Brain microvascular endothelial cell (primary cell): ENCODE data around the gene TMEM81.

Source experiments
- DNase-seq: peaks from one replicate; pipeline ENCODE4 v3.0.0-alpha.2; 2020
- H3K27ac ChIP-seq: fragments of 250-450 bp; sonication (Bioruptor Pico); 2 replicates; pipeline ENCODE4 v1.5.1; 2020; ENCODE audit warnings: mild to moderate bottlenecking, moderate library complexity
- H3K27me3 ChIP-seq: fragments of 250-450 bp; sonication (Bioruptor Pico); replicated peaks from 2 replicates; pipeline ENCODE4 v1.5.1; 2020; ENCODE audit warnings: mild to moderate bottlenecking
- H3K36me3 ChIP-seq: fragments of 250-450 bp; sonication (Bioruptor Pico); replicated peaks from 2 replicates; pipeline ENCODE4 v1.5.1; 2020; ENCODE audit warnings: mild to moderate bottlenecking
- H3K4me3 ChIP-seq: 2 replicates; pipeline ENCODE4 v1.5.1; 2011; ENCODE audit warnings: low read depth, mild to moderate bottlenecking, control low read depth, low read length, moderate library complexity
- in situ Hi-C: cut with HindIII; loops from 2 replicates; pipeline ENCODE4 v1.10.0; 2017; ENCODE audit warnings: low sequenced_read_pairs, low pct_ligation_motif_present
- TF ChIP-seq, protein P1 (sequence below): IDR thresholded peaks from 2 replicates; pipeline ENCODE4 v1.5.1; 2011; ENCODE audit warnings: low read depth, mild to moderate bottlenecking, moderate library complexity, low read length, control low read depth, inconsistent platforms; ENCODE audit errors: missing control alignments

Gene TMEM81

DNA sequence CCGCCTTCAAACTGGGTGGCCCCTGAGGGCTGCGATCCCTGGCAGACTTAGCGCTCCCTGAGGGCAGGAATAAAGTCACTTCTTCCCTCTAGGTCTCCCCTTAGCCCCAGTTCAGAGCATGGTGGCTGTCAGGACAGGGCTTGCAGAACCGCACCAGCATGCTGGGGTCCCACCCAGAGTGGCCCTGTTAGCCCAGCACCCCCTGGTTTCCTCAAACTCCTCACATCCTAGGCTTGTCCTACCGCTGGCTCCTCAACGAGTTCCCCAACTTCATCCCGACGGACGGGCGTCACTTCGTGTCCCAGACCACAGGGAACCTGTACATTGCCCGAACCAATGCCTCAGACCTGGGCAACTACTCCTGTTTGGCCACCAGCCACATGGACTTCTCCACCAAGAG lies 25.4 kb downstream of the TMEM81 start:
- H3K27ac ChIP-seq = no peak overlapping the region

DNA sequence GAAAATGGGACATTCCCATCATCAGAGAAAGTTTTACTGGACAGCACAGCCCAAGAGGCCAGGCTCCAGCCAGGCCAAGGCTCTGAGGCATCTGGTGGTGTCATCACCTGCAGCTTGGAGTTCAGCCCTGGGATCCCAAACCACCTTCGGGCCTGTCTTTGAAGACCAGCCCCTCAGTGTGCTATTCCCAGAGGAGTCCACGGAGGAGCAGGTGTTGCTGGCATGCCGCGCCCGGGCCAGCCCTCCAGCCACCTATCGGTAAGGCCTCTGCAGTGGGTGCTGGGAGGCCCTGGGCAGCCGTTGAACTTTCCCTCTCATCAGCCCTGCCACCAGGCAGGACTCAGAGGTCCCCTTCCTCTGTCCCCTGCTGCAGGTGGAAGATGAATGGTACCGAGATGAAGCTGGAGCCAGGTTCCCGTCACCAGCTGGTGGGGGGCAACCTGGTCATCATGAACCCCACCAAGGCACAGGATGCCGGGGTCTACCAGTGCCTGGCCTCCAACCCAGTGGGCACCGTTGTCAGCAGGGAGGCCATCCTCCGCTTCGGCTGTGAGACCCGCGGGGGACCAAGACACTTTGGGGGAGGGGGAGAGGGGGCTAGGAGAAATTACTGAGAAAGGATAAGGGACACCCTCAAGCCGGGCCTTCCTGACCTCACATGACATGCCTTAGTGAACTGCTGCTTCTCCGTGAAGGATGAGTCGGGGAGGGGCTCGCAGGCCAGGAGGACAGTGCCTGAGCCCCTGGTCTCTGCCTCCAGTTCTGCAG lies 26.3 kb downstream of the TMEM81 start:
- no peak overlapping the region for H3K4me3 ChIP-seq
- no peaks in the 10 kb centered on the region for H3K36me3 ChIP-seq
- H3K27ac ChIP-seq = no peak overlapping the region
- DNase-seq = no peak
- H3K27me3 ChIP-seq = no peaks in the 10 kb centered on the region
- TF ChIP-seq, protein P1, sequence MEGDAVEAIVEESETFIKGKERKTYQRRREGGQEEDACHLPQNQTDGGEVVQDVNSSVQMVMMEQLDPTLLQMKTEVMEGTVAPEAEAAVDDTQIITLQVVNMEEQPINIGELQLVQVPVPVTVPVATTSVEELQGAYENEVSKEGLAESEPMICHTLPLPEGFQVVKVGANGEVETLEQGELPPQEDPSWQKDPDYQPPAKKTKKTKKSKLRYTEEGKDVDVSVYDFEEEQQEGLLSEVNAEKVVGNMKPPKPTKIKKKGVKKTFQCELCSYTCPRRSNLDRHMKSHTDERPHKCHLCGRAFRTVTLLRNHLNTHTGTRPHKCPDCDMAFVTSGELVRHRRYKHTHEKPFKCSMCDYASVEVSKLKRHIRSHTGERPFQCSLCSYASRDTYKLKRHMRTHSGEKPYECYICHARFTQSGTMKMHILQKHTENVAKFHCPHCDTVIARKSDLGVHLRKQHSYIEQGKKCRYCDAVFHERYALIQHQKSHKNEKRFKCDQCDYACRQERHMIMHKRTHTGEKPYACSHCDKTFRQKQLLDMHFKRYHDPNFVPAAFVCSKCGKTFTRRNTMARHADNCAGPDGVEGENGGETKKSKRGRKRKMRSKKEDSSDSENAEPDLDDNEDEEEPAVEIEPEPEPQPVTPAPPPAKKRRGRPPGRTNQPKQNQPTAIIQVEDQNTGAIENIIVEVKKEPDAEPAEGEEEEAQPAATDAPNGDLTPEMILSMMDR = no peak
- in situ Hi-C loops = no loop called here

More for the DNA sequence above, 25.4 kb downstream of the TMEM81 start:
- Histone ChIP-seq H3K4me3 (no peak overlapping the region), H3K27me3 (no peaks in the 10 kb centered on the region), H3K36me3 (no peaks in the 10 kb centered on the region)
- DNase-seq = no peak
- in situ Hi-C loops = no loop called here
- TF ChIP-seq, protein P1 = no peak

DNA sequence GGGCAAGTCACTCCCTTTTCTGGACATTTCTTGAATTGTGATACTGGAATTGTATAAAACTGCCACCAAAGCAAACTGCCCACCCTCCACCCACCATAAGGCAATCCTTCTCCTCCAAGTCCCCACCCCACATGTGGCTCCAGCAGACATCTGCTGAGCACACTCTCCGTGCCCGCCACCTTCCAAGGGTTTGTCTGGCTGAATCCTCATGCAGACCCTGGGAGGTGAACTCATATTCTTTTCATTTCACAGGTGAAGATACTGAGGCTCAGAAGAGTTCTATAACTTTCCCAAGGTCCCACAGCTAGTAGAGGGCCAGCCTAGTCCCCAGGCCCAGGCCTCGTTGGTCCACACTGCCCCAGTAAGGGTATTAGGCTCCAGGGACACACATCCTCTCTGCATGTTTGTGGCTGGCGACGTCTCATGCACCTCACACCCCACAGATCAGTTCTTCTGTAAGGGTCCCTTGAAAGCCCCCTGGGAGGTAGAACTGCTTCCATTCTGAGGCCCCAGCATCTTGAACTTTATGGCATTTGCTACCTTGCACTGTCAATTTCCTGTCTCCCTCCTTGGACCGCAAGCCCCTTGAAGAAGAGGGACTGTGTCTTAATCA lies 27.2 kb downstream of the TMEM81 start:
- DNase-seq = no peak
- in situ Hi-C loops = no loop called here
- no peaks in the 10 kb centered on the region for H3K27me3 ChIP-seq
- no peak overlapping the region for H3K27ac ChIP-seq
- H3K36me3 ChIP-seq = no peaks in the 10 kb centered on the region
- TF ChIP-seq, protein P1 = no peak
- no peak overlapping the region for H3K4me3 ChIP-seq

DNA sequence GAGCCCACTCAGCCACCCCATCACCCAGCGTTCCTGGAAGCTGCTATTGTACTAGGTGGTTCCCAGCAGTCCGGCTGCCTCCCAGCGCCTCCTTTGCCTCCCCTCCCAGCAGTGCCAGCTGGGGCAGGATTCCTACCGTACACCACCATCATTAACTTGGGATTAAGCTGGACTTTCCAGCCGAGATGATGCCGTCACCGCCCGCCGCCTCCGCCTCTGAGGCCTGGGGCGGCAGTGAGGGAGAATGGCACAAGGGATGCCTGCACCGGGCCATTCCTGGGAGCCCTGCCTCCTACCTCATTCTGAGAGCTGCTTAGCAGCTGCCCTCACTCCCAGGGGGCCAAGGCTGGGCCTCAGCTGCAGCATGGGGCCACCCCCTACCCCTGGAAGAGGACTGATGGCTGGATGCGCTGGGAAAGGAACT lies 28.1 kb downstream of the TMEM81 start:
- no peaks in the 10 kb centered on the region for H3K27me3 ChIP-seq
- in situ Hi-C loops = no loop called here
- no peak overlapping the region for H3K4me3 ChIP-seq
- TF ChIP-seq, protein P1 = no peak
- DNase-seq = no peak
- no peak overlapping the region for H3K27ac ChIP-seq
- no peaks in the 10 kb centered on the region for H3K36me3 ChIP-seq

DNA sequence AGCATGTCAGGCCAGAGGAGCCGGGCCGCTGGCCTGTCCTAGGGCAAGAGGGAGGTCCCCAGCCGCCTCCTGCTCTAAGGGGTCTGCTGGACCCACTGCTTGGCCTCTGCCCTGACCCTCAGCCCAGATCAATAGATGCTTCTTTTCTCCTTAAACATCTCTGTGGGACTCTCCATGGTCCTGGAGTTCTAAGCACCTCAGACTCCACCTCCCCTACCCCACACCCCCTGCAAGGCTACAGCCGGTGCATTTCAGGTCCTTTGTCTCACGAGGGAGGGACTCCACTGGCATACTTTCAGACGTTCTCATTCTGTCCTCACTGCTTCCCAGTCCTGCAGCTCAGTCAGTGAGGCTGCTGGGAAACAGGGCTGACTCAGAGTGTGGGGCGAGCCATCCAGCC lies 30.2 kb downstream of the TMEM81 start:
- in situ Hi-C loops = no loop called here
- Histone ChIP-seq H3K27me3 (no peaks in the 10 kb centered on the region), H3K27ac (no peak overlapping the region), H3K36me3 (no peaks in the 10 kb centered on the region), H3K4me3 (no peak overlapping the region)
- no peak for DNase-seq
- TF ChIP-seq, protein P1 = no peak
